Fibroblast of lung (primary cell): ENCODE results near the gene PRSS50. TPM values are rescaled to one million over a fixed set of nuclear protein-coding genes. Genes with fewer than 3 reads are reported as not detected.

ENCODE experiments used
- DNase-seq, 2 donors: peaks; one replicate each; pipeline versions ENCODE4 v3.0.0 to v3.0.0-alpha.2; 2010; ENCODE audit warnings: low read depth in 2 of 2
- H2AFZ ChIP-seq: 2 replicates; pipeline ENCODE4 v1.5.1; 2012; ENCODE audit warnings: low read length, control low read depth, inconsistent platforms
- H3K27ac ChIP-seq: 2 replicates; pipeline ENCODE4 v1.5.1; 2011; ENCODE audit warnings: low read length, control low read depth; ENCODE audit not compliant: insufficient read depth
- H3K27me3 ChIP-seq: 2 replicates; pipeline ENCODE4 v1.5.1; 2011; ENCODE audit warnings: mild to moderate bottlenecking, low read length; ENCODE audit not compliant: control insufficient read depth, insufficient read depth
- H3K36me3 ChIP-seq: 2 replicates; pipeline ENCODE4 v1.5.1; 2011; ENCODE audit warnings: low read length; ENCODE audit not compliant: control insufficient read depth, insufficient read depth
- H3K4me1 ChIP-seq: 2 replicates; pipeline ENCODE4 v1.5.1; 2011; ENCODE audit warnings: low read length; ENCODE audit not compliant: control insufficient read depth, insufficient read depth; ENCODE audit errors: extremely low read depth
- H3K4me2 ChIP-seq: 2 replicates; pipeline ENCODE4 v1.5.1; 2011; ENCODE audit warnings: low read length, control low read depth; ENCODE audit not compliant: insufficient read depth; ENCODE audit errors: extremely low read depth
- H3K4me3 ChIP-seq, 4 experiments: fragments of 200-600 bp in 1 of 4; sonication (generic) in 1 of 4; replicated peaks in 1 of 4; 2 replicates each; pipeline ENCODE4 v1.5.1; 2011 to 2016; ENCODE audit warnings: low read length in 4 of 4, low read depth in 3 of 4, mild to moderate bottlenecking in 3 of 4, control low read depth in 2 of 4, inconsistent platforms in 1 of 4, mixed read lengths in 1 of 4; ENCODE audit not compliant: insufficient read depth in 1 of 4; ENCODE audit errors: control extremely low read depth in 1 of 4
- H3K79me2 ChIP-seq: 2 replicates; pipeline ENCODE4 v1.5.1; 2012; ENCODE audit warnings: mild to moderate bottlenecking, low read length, inconsistent platforms; ENCODE audit not compliant: control insufficient read depth, insufficient read depth
- H3K9ac ChIP-seq: 2 replicates; pipeline ENCODE4 v1.5.1; 2011; ENCODE audit warnings: mild to moderate bottlenecking, low read length, control low read depth; ENCODE audit not compliant: insufficient read depth
- H3K9me3 ChIP-seq: 2 replicates; pipeline ENCODE4 v1.5.1; 2012; ENCODE audit warnings: low read depth, low read length; ENCODE audit not compliant: control insufficient read depth, insufficient read depth
- H4K20me1 ChIP-seq: 2 replicates; pipeline ENCODE4 v1.5.1; 2011; ENCODE audit warnings: low read length; ENCODE audit not compliant: control insufficient read depth, insufficient read depth; ENCODE audit errors: extremely low read depth
- CTCF ChIP-seq, 2 donors: IDR thresholded peaks in 1 of 2; conservative IDR thresholded peaks in 1 of 2; 1 replicate in 1 of 2; 2 replicates in 1 of 2; pipeline ENCODE4 v1.5.1; 2011 to 2012; ENCODE audit warnings: low read length in 2 of 2, control low read depth in 1 of 2, inconsistent platforms in 1 of 2, low read depth in 1 of 2, mild to moderate bottlenecking in 1 of 2
- EZH2 ChIP-seq: IDR thresholded peaks from 2 replicates; pipeline ENCODE4 v1.5.1; 2012; ENCODE audit warnings: low read length, control low read depth, mild to moderate bottlenecking; ENCODE audit errors: missing control alignments
- polyA plus RNA-seq, 2 donors: library from polyadenylated mRNA; depleted of rRNA in 1 of 2; stranded (reverse) in 1 of 2; unstranded in 1 of 2; fragments of >200 nt; gene quantifications; 2 replicates each; pipeline ENCODE4 v1.2.1, GENCODE V29; 2011 to 2012; ENCODE audit warnings: missing spikeins in 1 of 2
- total RNA-seq: library from RNA; depleted of rRNA; stranded (reverse); fragments of >200 nt; gene quantifications from 2 replicates; pipeline ENCODE4 v1.2.1, GENCODE V29; 2014

The PRSS50 gene
- total and polyA plus RNA-seq, 2 donors (not counting 1 experiment from before 2014, with no cell fraction given) = not detected

GRCh38 chr3:46681856-46682540 lies 35.7 kb downstream of the PRSS50 start:
- H4K20me1 ChIP-seq = no peaks in the 10 kb centered on the region
- no peaks in the 10 kb centered on the region for H3K4me1 ChIP-seq
- TF ChIP-seq EZH2 = no peak
- TF ChIP-seq CTCF (conservative IDR thresholded peaks at IDR 0.05 in 1 of 2, IDR thresholded peaks at IDR 0.05 in 1 of 2; ENCODE audit: low read depth in 1 of 2, low read length in 2 of 2) = no peak
- no peak for DNase-seq
- H3K9me3 ChIP-seq = no peaks in the 10 kb centered on the region
- H3K4me2 ChIP-seq = no peak overlapping the region
- H3K9ac ChIP-seq = no peak overlapping the region
- H3K79me2 ChIP-seq = no peaks in the 10 kb centered on the region
- no peaks in the 10 kb centered on the region for H3K27me3 ChIP-seq
- H3K27ac ChIP-seq = no peak overlapping the region
- H3K4me3 ChIP-seq = no peak overlapping the region
- no peaks in the 10 kb centered on the region for H3K36me3 ChIP-seq
- no peak overlapping the region for H2AFZ ChIP-seq

- DNase-seq = no peak
- H3K27ac ChIP-seq = no peak overlapping the region
- no peaks in the 10 kb centered on the region for H3K9me3 ChIP-seq
- no peaks in the 10 kb centered on the region for H3K79me2 ChIP-seq
- TF ChIP-seq CTCF (conservative IDR thresholded peaks at IDR 0.05 in 1 of 2, IDR thresholded peaks at IDR 0.05 in 1 of 2; ENCODE audit: low read depth in 1 of 2, low read length in 2 of 2) (no peak), EZH2 (no peak)
- H3K4me2 ChIP-seq = no peak overlapping the region
- H3K36me3 ChIP-seq = no peaks in the 10 kb centered on the region
- no peak overlapping the region for H3K9ac ChIP-seq
- H3K27me3 ChIP-seq = no peaks in the 10 kb centered on the region
- no peak overlapping the region for H2AFZ ChIP-seq
- H3K4me1 ChIP-seq = no peaks in the 10 kb centered on the region
- H3K4me3 ChIP-seq = no peak overlapping the region
- H4K20me1 ChIP-seq = no peaks in the 10 kb centered on the region
Measured at GRCh38 chr3:46681387-46681786, 36.3 kb downstream of the PRSS50 start.

GRCh38 chr3:46680298-46680826 lies 37.3 kb downstream of the PRSS50 start:
- no peaks in the 10 kb centered on the region for H3K36me3 ChIP-seq
- H3K4me3 ChIP-seq = no peak overlapping the region
- no peak overlapping the region for H3K9ac ChIP-seq
- no peak overlapping the region for H3K4me2 ChIP-seq
- H4K20me1 ChIP-seq = no peaks in the 10 kb centered on the region
- H3K9me3 ChIP-seq = no peaks in the 10 kb centered on the region
- TF ChIP-seq EZH2 (no peak), CTCF (conservative IDR thresholded peaks at IDR 0.05 in 1 of 2, IDR thresholded peaks at IDR 0.05 in 1 of 2; ENCODE audit: low read depth in 1 of 2, low read length in 2 of 2) (no peak)
- no peaks in the 10 kb centered on the region for H3K79me2 ChIP-seq
- H3K27me3 ChIP-seq = no peaks in the 10 kb centered on the region
- no peak overlapping the region for H2AFZ ChIP-seq
- no peak for DNase-seq
- H3K27ac ChIP-seq = no peak overlapping the region
- peaks cover 4% of the 10 kb centered on the region for H3K4me1 ChIP-seq
